CD14-positive monocyte (primary cell): ENCODE data around the gene KRTAP13-4. TPM values are rescaled to one million over a fixed set of nuclear protein-coding genes. Genes with fewer than 3 reads are reported as not detected.

Experiments
- DNase-seq, 3 donors: peaks; one replicate each; pipeline ENCODE4 v3.0.0-alpha.2; 2011 to 2022
- H2AFZ ChIP-seq: 2 replicates; pipeline ENCODE4 v1.6.0; 2012; ENCODE audit warnings: mild to moderate bottlenecking, low read depth, low read length, inconsistent platforms; ENCODE audit not compliant: insufficient read depth, poor library complexity, severe bottlenecking
- H3K27ac ChIP-seq, 2 donors: 1 replicate in 1 of 2; 2 replicates in 1 of 2; pipeline ENCODE4 v1.5.1; 2012 to 2013; ENCODE audit warnings: low read length in 2 of 2, control low read depth in 1 of 2, inconsistent platforms in 1 of 2, low read depth in 1 of 2, mild to moderate bottlenecking in 1 of 2
- H3K27me3 ChIP-seq, 2 donors: one replicate each; pipeline versions ENCODE4 v1.6.0 to v1.6.1; 2011 to 2013; ENCODE audit warnings: low read length in 2 of 2; ENCODE audit not compliant: control insufficient read depth in 2 of 2, insufficient read depth in 2 of 2
- H3K36me3 ChIP-seq, 2 donors: replicated peaks in 1 of 2; 1 replicate in 1 of 2; 2 replicates in 1 of 2; pipeline versions ENCODE4 v1.5.1 to v1.6.1; 2012 to 2013; ENCODE audit warnings: low read length in 2 of 2, control low read depth in 1 of 2, inconsistent platforms in 1 of 2, mild to moderate bottlenecking in 1 of 2; ENCODE audit not compliant: insufficient read depth in 2 of 2, control insufficient read depth in 1 of 2
- H3K4me1 ChIP-seq, 2 donors: 1 replicate in 1 of 2; 2 replicates in 1 of 2; pipeline versions ENCODE4 v1.5.1 to v1.6.1; 2012 to 2013; ENCODE audit warnings: low read length in 2 of 2, control low read depth in 1 of 2, inconsistent platforms in 1 of 2, mild to moderate bottlenecking in 1 of 2, moderate library complexity in 1 of 2; ENCODE audit not compliant: insufficient read depth in 2 of 2, control insufficient read depth in 1 of 2
- H3K4me2 ChIP-seq: replicated peaks from 2 replicates; pipeline ENCODE3; 2012; ENCODE audit warnings: low read length, moderate library complexity, mild to moderate bottlenecking; ENCODE audit not compliant: poor library complexity, severe bottlenecking; ENCODE audit errors: extremely low read depth
- H3K4me3 ChIP-seq, 3 experiments: fragments of 200-600 bp in 1 of 3; sonication (generic) in 1 of 3; replicated peaks in 1 of 3; 1 replicate in 2 of 3; 2 replicates in 1 of 3; pipeline ENCODE4 v1.5.1; 2011 to 2013; ENCODE audit warnings: low read length in 3 of 3, mild to moderate bottlenecking in 3 of 3, control low read depth in 2 of 3, low read depth in 2 of 3, inconsistent platforms in 1 of 3, moderate library complexity in 1 of 3
- H3K79me2 ChIP-seq: 2 replicates; pipeline ENCODE4 v1.6.0; 2012; ENCODE audit warnings: mild to moderate bottlenecking, control low read depth, inconsistent platforms, low read length, moderate library complexity; ENCODE audit not compliant: insufficient read depth
- H3K9ac ChIP-seq: 2 replicates; pipeline ENCODE4 v1.6.0; 2017; ENCODE audit warnings: low read length, mild to moderate bottlenecking; ENCODE audit not compliant: insufficient read depth, poor library complexity, severe bottlenecking
- H3K9me3 ChIP-seq, 2 donors: replicated peaks in 1 of 2; 1 replicate in 1 of 2; 2 replicates in 1 of 2; pipeline versions ENCODE4 v1.5.1 to v1.6.1; 2012 to 2013; ENCODE audit warnings: low read length in 2 of 2, control low read depth in 1 of 2; ENCODE audit not compliant: control insufficient read depth in 1 of 2, insufficient read depth in 1 of 2
- H4K20me1 ChIP-seq: 2 replicates; pipeline ENCODE4 v1.6.0; 2012; ENCODE audit warnings: mild to moderate bottlenecking, low read length, control low read depth, moderate library complexity; ENCODE audit not compliant: insufficient read depth
- H3K27ac Mint-ChIP-seq, 7 donors: one replicate each; pipeline ENCODE4 v1.8.0; 2020; ENCODE audit warnings: mild to moderate bottlenecking in 7 of 7, mixed read lengths in 7 of 7, moderate library complexity in 6 of 7, inconsistent platforms in 2 of 7
- H3K27me3 Mint-ChIP-seq, 3 donors: one replicate each; pipeline ENCODE4 v1.8.0; 2021 to 2022; ENCODE audit warnings: low read depth in 3 of 3, mild to moderate bottlenecking in 3 of 3, mixed read lengths in 3 of 3, moderate library complexity in 3 of 3, inconsistent platforms in 1 of 3
- H3K36me3 Mint-ChIP-seq, 2 donors: one replicate each; pipeline ENCODE4 v1.8.0; 2020; ENCODE audit warnings: mixed read lengths in 2 of 2, inconsistent platforms in 1 of 2, mild to moderate bottlenecking in 1 of 2
- H3K4me1 Mint-ChIP-seq: one replicate; pipeline ENCODE4 v1.8.0; 2020; ENCODE audit warnings: mild to moderate bottlenecking, mixed read lengths
- H3K4me3 Mint-ChIP-seq, 2 donors: one replicate each; pipeline ENCODE4 v1.8.0; 2020; ENCODE audit warnings: mild to moderate bottlenecking in 2 of 2, mixed read lengths in 2 of 2, moderate library complexity in 1 of 2
- H3K9me3 Mint-ChIP-seq, 7 donors: one replicate each; pipeline ENCODE4 v1.8.0; 2020 to 2022; ENCODE audit warnings: mixed read lengths in 7 of 7, mild to moderate bottlenecking in 6 of 7, moderate library complexity in 6 of 7, inconsistent platforms in 2 of 7
- CTCF ChIP-seq: fragments of 200-600 bp; IDR thresholded peaks from one replicate; pipeline ENCODE4 v1.8.0; 2022; ENCODE audit warnings: antibody characterized with exemption, mild to moderate bottlenecking
- WGBS: methylation state at CpG from one replicate; pipeline ENCODE4 v1.1.5; 2013; ENCODE audit warnings: missing lambda C conversion rate; ENCODE audit not compliant: insufficient coverage; 5-methylcytosine and 5-hydroxymethylcytosine counted together
- intact Hi-C, 2 donors: fragments of 100-400 bp; cut with micrococcal nuclease; formaldehyde crosslinking; loops; one replicate each; pipeline versions ENCODE4 v1.15.0 to v1.15.1; 2023
- polyA plus RNA-seq, 3 donors: library from polyadenylated mRNA; depleted of rRNA in 1 of 3; unstranded in 2 of 3; stranded (reverse) in 1 of 3; fragments of 300-500 nt in 2 of 3; fragments of >200 nt in 1 of 3; fragmentation: Illumina TruSeq in 2 of 3; gene quantifications; 1 replicate in 2 of 3; 2 replicates in 1 of 3; pipeline ENCODE4 v1.2.3, GENCODE V29; 2012 to 2021

KRTAP13-4 gene
- polyA plus RNA-seq, 3 donors, result not detected

- WGBS, result 0% methylated on average over 1 of the region's 10 CpGs
- DNase-seq, result no peak
- no peaks in the 10 kb centered on the region for H3K9me3 ChIP-seq
- H3K4me2 ChIP-seq, result no peak overlapping the region
- Mint-ChIP-seq H3K27me3 (no peaks in the 10 kb centered on the region), H3K4me3 (no peak overlapping the region), H3K9me3 (peaks cover 0 to 2% (median 0%) of the 10 kb centered on the region in 7 donors), H3K27ac (no peak overlapping the region), H3K4me1 (no peaks in the 10 kb centered on the region), H3K36me3 (no peaks in the 10 kb centered on the region)
- H4K20me1 ChIP-seq, result no peaks in the 10 kb centered on the region
- intact Hi-C loops, result no loop called here
- no peaks in the 10 kb centered on the region for H3K27me3 ChIP-seq
- no peaks in the 10 kb centered on the region for H3K79me2 ChIP-seq
- no peak overlapping the region for H3K4me3 ChIP-seq
- H3K36me3 ChIP-seq, result no peaks in the 10 kb centered on the region
- H3K27ac ChIP-seq, result no peak overlapping the region
- H2AFZ ChIP-seq, result no peak overlapping the region
- H3K9ac ChIP-seq, result no peak overlapping the region
- no peaks in the 10 kb centered on the region for H3K4me1 ChIP-seq
- peak; percentile 41 for TF ChIP-seq CTCF
These were observed 4.1 kb downstream of the KRTAP13-4 start for GRCh38 chr21:30434033-30434631.

- Mint-ChIP-seq H3K4me3 (no peak overlapping the region), H3K9me3 (peaks cover 0 to 7% (median 1%) of the 10 kb centered on the region in 7 donors), H3K27ac (no peak overlapping the region), H3K27me3 (no peaks in the 10 kb centered on the region), H3K36me3 (no peaks in the 10 kb centered on the region), H3K4me1 (no peaks in the 10 kb centered on the region)
- Histone ChIP-seq H3K9ac (no peak overlapping the region), H4K20me1 (no peaks in the 10 kb centered on the region), H3K4me2 (no peak overlapping the region), H3K9me3 (no peaks in the 10 kb centered on the region), H3K4me1 (no peaks in the 10 kb centered on the region), H3K27me3 (no peaks in the 10 kb centered on the region), H3K36me3 (no peaks in the 10 kb centered on the region), H3K4me3 (no peak overlapping the region), H3K27ac (no peak overlapping the region), H3K79me2 (no peaks in the 10 kb centered on the region), H2AFZ (no peak overlapping the region)
- intact Hi-C loops, result no loop called here
- no CpG with 5 or more reads among the region's 3 CpGs for WGBS
- DNase-seq, result no peak
- no peak for TF ChIP-seq CTCF
These were observed 7.1 kb downstream of the KRTAP13-4 start for GRCh38 chr21:30437010-30437565.
